GM10266 (cell line): ENCODE results near the gene ZNF672.
"Not testable (repeated sequence)": the region's sequence is repeated elsewhere in the genome, so short reads cannot be mapped to it uniquely, and the experiment has no call there.

Experiments
- DNase-seq: peaks from one replicate; pipeline ENCODE4 v3.0.0; 2012; ENCODE audit errors: extremely low spot score
- CTCF ChIP-seq: IDR thresholded peaks from 2 replicates; pipeline ENCODE4 v1.5.1; 2012; ENCODE audit warnings: mild to moderate bottlenecking, low read depth; ENCODE audit not compliant: control insufficient read depth, insufficient read depth; ENCODE audit errors: missing control alignments

ZNF672 gene

GRCh38 chr1:248837781-248838356, at the start of gene ZNF672:
ZNF672 (plus strand) TSS chr1:248838224; CDS start chr1:248847275, 9,051 bp downstream.
- DNase-seq: peak; percentile 97
- no peak for TF ChIP-seq CTCF

- no peak for TF ChIP-seq CTCF
- DNase-seq: no peak
Observed at GRCh38 chr1:248788327-248788726, 49.7 kb upstream of the ZNF672 start.

DNA sequence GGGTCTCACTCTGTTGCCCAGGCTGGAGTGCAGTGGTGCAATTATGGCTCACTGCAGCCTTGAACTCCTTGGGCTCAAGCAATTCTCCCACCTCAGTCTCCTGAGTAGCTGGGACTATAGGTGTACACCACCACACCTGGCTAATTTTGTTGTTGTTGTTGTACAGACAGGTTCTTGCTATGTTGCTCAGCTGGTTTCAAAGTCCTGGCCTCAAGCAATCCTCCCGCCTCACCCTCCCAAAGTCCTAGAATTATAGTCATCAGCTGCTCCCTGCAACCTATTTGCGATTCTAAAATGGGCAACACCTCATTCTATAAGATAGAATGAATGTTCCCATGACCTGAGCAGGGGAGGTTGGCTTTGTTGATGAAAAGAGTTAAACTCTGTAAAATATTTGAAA, 48.7 kb upstream of the ZNF672 start:
- DNase-seq: not testable (repeated sequence)

GRCh38 chr1:248790456-248790855, 47.6 kb upstream of the ZNF672 start:
- DNase-seq: no peak
- no peak for TF ChIP-seq CTCF

DNA sequence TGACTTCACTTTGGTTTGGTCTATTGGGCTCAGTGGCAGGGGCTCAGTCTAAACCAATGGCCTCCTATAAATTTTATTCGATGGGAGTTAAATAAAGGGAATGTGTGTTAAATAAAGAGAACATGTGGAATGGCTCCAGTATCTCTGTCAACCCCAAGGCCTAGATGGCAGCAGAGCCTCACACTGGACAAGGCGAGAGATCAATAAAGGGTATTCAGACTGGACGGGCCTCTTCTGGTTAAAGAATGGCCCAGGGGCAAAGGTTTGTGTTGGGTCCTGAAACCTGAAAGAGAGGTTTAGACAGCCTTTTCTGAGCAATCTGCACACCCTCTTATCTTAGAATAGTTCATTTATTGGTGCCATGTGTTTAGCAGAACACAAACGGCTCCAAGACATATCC, 47.0 kb upstream of the ZNF672 start:
- DNase-seq: no peak
- no peak for TF ChIP-seq CTCF

DNA sequence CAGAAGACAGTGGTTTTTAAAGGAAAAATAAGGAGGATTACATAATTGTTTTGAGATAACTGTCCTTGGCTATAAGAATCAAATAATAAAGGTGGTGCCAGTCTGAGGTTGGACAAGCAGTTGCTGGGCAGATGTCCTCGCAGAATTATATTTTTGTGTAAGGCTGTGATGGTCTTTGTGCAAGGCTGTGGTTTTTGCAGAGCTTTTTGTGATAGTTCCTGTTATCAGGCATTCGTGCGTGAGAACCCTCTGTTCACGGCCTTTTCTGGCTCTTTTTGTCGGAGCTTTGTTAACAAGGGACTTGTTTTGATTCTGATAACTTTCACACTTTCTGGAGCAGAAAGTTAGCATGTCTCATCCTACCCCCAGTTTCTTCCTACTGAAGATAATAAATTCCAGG, 45.7 kb upstream of the ZNF672 start:
- no peak for DNase-seq
- no peak for TF ChIP-seq CTCF

GRCh38 chr1:248793592-248793991, 44.4 kb upstream of the ZNF672 start:
- TF ChIP-seq CTCF: no peak
- DNase-seq: no peak

- not testable (repeated sequence) for DNase-seq
Observed at GRCh38 chr1:248794663-248795062, 43.4 kb upstream of the ZNF672 start.
